RWPE1 (cell line): ENCODE data around the gene CRACR2B.

Experiments
- CTCF ChIA-PET: fragments of 350-600 bp; sonication (Branson Sonifier 250); formaldehyde crosslinking; extraction: SDS; loops from one replicate; lab custom pipeline; 2021; lab: Yijun Ruan, JAX
- POLR2A ChIA-PET: fragments of 400-600 bp; formaldehyde crosslinking; extraction: SDS; loops from one replicate; lab custom pipeline; 2020; ENCODE audit warnings: antibody characterized with exemption; ENCODE audit not compliant: low non-redundant PET; lab: Yijun Ruan, JAX
- DNase-seq: peaks from one replicate; pipeline ENCODE4 v3.0.0; 2012; ENCODE audit warnings: low spot score
- H3K27ac ChIP-seq: fragments of 450-650 bp; 2 replicates; pipeline ENCODE4 v1.5.1; 2017
- TF ChIP-seq, protein P1 (sequence below): fragments of 450-650 bp; conservative IDR thresholded peaks from 2 replicates; pipeline ENCODE4 v1.5.1; 2017; ENCODE audit warnings: low read depth, mild to moderate bottlenecking

Gene CRACR2B

DNA sequence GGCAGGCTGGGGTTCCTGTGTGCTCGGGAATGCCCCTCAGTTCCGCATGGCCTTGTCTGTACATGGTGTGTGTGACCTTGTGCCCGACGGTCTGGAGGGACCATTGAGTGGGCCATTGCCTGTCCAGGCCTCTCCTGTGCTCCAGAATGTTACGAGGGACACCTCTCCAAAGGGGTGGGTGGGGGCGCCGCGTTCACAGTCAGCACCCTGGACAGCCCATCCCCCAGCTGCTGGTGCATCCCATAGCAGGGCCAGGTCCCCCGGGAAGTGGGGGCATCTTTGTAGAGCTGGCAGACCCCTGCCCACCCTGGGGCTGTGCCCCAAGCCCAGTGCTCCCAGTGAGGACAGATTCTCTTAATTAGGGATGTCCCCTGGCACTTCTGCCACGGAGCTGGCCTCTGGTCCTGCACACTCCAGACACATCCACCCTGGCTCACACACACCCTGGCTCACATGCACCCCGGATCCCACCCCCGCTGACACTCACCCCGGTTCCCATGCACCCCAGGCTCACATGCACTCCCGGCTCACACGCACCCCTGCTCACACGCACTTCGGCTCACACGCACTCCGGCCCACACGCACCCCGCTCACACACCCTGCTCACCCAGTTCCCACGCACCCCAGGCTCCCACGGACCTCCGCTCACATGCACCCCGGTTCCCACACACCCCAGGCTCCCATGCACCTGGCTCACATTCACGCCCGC is 30.5 kb downstream of the CRACR2B start:
- POLR2A ChIA-PET, result no interaction called here
- DNase-seq, result no peak
- CTCF ChIA-PET, result interaction anchor here (0.6 to 0.7 kb wide), 2 partner anchors 9 to 171 kb away, joined by 3 read pairs; no protein-coding TSS in a partner anchor

DNA sequence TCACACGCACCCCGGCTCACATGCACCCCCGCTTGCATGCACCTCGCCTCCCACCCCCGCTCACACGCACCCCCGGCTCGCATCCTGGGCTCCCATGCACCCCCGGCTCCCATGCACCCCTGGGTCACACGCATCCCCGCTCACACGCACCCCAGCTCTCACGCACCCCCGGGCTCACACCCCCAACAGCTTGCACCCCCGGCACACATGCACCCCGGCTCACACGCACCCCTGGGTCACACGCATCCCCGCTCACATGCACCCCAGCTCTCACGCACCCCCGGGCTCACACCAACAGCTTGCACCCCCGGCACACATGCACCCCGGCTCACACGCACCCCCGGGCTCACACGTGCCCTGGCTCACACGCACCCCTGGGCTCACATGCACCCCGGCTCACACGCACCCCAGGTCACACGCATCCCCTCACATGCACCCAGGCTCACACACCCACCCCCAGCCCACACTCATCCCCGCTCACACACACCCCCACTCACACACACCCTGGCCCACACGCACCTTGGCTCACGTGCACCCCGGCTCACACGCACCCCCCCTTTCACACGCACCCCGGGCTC is 31.1 kb downstream of the CRACR2B start:
- no peak for DNase-seq
- ChIA-PET CTCF (interaction anchor here (0.6 to 1.1 kb wide), 3 partner anchors 10 to 170 kb away, joined by 3 read pairs; no protein-coding TSS in a partner anchor), POLR2A (interaction anchor here (0.8 to 1.6 kb wide), 2 partner anchors 15 to 154 kb away, joined by 3 to 7 read pairs; partner anchors contain the start of gene TSPAN4)
- TF ChIP-seq, protein P1, sequence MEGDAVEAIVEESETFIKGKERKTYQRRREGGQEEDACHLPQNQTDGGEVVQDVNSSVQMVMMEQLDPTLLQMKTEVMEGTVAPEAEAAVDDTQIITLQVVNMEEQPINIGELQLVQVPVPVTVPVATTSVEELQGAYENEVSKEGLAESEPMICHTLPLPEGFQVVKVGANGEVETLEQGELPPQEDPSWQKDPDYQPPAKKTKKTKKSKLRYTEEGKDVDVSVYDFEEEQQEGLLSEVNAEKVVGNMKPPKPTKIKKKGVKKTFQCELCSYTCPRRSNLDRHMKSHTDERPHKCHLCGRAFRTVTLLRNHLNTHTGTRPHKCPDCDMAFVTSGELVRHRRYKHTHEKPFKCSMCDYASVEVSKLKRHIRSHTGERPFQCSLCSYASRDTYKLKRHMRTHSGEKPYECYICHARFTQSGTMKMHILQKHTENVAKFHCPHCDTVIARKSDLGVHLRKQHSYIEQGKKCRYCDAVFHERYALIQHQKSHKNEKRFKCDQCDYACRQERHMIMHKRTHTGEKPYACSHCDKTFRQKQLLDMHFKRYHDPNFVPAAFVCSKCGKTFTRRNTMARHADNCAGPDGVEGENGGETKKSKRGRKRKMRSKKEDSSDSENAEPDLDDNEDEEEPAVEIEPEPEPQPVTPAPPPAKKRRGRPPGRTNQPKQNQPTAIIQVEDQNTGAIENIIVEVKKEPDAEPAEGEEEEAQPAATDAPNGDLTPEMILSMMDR, result no peak
- H3K27ac ChIP-seq, result no peak overlapping the region

More for the DNA sequence above, 30.5 kb downstream of the CRACR2B start:
- peak overlapping the region; percentile 57 for H3K27ac ChIP-seq
- TF ChIP-seq, protein P1, result no peak

DNA sequence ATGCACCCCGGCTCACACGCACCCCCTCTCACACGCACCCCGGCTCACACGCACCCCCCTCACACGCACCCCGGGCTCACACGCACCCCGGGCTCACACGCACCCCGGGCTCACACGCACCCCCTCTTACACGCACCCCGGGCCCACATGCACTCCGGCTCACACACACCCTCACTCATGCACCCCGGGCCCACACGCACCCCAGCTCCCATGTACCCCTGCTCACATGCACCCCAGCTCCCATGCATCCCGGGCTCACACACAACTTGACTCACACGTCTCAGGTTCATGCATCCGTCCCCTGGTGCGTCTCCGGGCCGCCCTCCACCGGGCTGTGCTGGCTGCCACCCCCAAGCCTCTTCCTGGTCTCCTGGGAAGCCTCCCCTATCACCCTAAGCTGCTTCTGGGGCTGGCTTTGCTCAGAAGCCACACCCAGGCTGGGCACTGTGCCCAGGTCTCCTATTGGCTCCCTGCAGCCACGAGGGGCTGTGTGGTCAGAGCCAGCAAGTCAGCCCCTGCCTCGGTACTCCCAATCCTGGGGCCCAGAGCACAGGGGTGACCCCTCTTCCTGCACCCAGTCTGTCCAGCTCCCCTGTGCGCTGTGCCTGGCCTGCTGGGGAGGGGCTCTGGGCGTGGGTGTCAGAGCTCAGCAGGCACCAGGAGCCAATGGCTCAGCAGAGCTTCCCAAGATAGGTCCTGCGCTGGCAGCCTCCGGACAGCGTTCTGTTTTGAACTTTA is 31.8 kb downstream of the CRACR2B start:
- peak; percentile 63 for DNase-seq
- TF ChIP-seq, protein P1, result no peak
- ChIA-PET CTCF (interaction anchor here (0.7 to 1.1 kb wide), 3 partner anchors 11 to 86 kb away, joined by 3 read pairs; no protein-coding TSS in a partner anchor), POLR2A (interaction anchor here (0.8 to 1.6 kb wide), 2 partner anchors 16 to 154 kb away, joined by 3 to 7 read pairs; partner anchors contain the start of gene TSPAN4)
- H3K27ac ChIP-seq, result peak overlapping the region; percentile 74

DNA sequence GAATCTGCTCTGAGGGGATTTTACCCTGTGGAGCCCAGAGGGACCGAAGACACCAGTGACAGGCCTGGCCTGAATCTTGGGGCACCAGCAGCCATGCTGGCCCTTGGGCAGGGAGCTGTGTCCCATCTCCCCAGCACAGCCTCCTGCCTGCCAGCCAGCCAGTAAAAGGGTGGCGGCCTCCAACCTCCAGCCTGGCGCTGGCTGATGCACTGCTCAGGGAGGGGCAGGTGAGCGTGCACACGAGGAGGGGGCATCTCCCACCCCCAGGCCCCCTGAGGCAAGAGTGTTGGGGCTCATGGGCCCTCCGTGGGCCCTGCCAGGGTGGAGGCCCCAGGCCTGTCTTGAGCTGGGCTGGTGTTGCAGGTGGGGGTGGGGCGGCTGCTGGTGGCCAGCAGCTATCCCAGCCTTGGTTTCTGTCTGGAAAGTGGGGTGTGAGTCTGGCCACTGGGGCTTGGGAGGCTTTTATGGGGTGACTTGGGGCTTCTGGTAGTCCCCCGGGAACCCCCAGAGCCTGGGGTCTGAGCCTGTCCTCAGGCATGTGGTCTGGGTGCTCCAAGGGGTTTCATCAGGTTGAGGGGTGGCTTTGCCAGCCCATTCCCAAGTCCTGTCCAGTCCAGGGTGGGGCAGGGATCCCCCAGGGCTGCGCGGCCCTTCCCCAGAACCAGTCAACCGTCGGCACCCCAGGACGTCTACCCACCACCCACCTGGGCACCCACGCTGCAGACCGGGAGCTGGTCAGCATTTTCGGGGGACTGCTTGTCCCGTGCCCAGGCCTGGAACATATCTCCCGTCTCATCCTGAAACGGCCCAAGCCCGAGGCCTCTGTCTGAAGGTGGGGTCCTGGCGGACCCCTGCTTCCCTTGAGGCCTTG is 32.8 kb downstream of the CRACR2B start:
- H3K27ac ChIP-seq, result peak overlapping the region; percentile 74
- ChIA-PET CTCF (interaction anchor here (0.7 kb wide), 1 partner anchor 85 kb away, joined by 3 read pairs; no protein-coding TSS in a partner anchor), POLR2A (interaction anchor here (1.6 kb wide), 1 partner anchor 17 kb away, joined by 7 read pairs; the partner anchor contains the start of gene TSPAN4)
- TF ChIP-seq, protein P1, result no peak
- DNase-seq, result no peak

DNA sequence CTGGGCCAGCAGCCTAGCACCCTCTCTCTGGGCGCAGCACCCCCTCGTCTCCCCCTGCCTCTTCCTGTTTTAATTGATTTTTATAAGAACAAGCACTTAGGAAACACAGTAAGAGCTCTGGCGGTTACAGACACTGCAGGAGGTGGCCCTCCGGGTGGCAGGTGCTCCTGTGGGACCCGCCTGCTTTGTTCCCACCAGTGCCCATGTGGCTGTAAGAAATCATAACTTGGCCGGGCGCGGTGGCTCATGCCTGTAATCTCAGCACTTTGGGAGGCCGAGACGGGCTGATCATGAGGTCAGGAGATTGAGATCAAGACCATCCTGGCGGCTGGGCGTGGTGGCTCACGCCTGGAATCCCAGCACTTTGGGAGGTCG is 33.4 kb downstream of the CRACR2B start:
- no peak for DNase-seq
- peak overlapping the region; percentile 74 for H3K27ac ChIP-seq
- POLR2A ChIA-PET, result no interaction called here
- CTCF ChIA-PET, result no interaction called here
- TF ChIP-seq, protein P1, result no peak
